Activated gamma-delta T cell (primary cell): ENCODE data around the gene ATP2B3.

Experiments used
- DNase-seq: peaks from one replicate; lab custom pipeline; 2025; lab: John Stamatoyannopoulos, UW

Gene ATP2B3

DNA sequence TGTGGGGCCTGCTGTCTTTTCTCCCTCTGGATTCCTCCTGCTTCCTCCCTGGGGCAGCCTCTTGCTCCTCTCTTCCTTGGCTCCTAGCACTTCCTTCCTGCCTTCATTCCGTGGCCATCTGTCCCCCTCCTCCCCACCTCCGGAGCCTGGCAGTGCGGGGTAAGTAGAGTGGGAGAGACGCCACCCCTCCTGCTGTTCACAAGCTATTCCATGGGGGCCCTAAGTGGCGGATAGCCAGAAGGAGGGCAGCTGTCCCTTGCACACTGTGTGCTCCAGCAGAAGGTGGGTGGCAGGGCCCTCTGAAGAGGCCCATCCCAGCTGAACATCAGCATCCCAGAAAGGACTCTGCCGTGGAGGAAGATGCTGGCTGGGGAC is 54.1 kb downstream of the ATP2B3 start:
- no peak for DNase-seq

- DNase-seq = no peak
Observed at GRCh38 chrX:153572601-153573000, 55.2 kb downstream of the ATP2B3 start.

GRCh38 chrX:153573984-153574383 is 56.5 kb downstream of the ATP2B3 start:
- DNase-seq = no peak

DNA sequence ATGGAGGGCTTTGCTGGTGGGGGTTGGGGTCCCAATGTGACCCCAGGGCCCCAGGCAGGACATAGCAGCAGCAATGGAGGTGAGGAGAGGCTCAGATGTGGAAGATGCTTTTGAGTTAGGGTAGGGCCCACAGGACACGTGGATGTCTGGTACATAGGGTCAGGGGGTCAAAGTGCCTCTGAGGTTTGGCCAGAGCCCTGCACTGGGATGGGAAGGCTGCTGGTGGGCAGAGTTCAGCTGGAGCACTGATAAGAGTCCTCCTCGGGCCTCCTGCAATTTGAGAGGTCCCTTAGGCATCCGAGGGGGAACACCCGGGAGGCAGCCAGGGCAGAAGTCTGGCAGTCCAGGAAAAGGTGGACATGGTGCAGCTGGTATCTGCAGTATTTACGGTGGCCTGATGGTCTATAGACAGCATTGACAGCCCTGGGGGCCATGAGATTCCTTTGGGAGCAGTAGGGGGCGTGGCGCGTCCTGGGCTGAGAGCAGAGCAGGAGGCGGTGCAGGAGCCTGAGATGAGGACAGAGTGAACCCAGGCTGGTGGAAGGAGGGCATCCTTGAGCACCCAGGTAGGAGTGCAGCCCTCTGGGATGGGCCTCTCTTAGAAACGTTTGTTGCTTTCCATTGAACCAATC is 58.9 kb downstream of the ATP2B3 start:
- no peak for DNase-seq

DNA sequence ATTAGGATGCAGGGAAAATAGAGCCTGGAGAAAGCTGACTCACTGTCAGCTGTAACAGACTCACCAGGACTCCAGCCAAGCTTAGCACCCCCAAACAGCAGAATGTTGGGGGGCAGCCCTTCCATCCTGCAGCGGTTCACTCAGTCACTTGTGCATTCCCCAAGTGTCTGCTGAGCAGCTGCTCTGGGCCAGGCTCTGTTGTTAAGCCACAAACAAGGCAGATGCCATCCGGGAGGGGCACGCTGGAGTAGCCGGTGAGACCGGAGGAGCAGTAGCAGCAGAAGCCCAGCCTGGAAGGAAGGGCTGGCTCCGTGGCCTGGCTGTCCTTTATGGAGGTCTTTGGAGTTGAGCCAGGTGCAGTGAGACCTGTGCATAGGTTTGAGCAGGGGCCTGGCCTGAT is 59.5 kb downstream of the ATP2B3 start:
- no peak for DNase-seq

DNA sequence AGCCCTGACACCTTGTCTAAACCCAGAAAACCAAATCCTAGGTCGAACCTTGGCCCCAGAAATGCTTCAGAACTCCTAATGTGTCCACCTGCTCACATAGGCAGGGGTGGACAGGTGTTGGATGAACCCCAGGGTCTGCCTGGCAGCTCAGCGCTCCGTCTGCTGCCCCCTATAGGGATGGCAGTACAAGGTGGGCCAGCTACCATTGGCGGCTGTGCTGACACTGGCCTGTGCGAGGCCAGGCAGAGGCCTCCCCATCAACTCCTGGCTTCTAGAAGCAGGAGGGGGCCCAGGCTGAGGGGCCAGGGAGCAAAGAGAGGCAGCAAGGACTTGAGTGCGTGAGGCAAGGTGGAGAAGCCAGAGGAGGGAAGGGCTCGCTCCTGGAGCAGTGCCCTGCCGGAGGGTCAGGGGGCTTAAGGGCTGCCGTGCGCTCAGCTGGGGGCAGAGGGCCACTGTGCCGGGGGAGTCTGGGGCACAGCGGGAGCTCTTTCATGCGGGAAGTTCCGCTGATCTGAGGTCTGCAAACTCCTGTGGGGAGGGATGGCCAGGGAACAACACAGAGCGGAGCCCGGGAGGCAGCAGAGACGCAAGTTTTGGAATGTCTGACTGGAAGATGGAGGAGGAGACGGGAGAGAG is 60.9 kb downstream of the ATP2B3 start:
- DNase-seq = no peak

GRCh38 chrX:153578889-153579288 is 61.4 kb downstream of the ATP2B3 start:
- DNase-seq = no peak

DNA sequence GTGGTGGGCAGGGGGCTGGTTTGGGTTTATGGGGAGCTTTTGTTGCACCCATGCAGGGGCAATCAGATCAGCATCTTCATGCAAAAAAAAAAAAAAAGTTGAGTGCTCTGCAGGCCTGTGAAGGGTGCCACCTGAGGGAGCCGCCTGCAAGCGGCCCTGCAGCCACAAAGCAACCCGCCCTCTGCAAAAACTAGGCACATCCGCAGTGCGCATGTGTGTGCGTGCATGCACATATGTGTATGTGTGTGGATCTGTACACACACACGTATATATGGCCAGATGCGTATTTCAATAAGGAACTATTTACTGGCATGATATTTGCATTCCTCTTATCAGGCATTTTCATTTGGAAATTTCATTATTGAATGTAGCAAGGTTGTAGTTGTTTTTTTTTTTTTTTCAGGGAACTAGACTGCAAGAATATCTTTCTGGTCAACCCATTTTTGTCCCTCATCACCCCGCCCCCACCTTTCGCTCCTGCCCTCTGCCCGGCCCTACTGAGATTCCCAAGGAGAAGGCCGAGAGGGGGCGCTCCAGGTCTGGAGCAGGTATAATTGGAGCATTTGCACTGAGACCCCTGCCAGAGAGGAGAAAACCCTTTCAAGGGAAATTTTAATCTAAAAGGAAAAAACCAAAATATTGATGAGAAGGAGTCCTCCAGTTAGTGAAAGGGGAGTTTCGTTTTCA is 63.4 kb downstream of the ATP2B3 start:
- DNase-seq = no peak

DNA sequence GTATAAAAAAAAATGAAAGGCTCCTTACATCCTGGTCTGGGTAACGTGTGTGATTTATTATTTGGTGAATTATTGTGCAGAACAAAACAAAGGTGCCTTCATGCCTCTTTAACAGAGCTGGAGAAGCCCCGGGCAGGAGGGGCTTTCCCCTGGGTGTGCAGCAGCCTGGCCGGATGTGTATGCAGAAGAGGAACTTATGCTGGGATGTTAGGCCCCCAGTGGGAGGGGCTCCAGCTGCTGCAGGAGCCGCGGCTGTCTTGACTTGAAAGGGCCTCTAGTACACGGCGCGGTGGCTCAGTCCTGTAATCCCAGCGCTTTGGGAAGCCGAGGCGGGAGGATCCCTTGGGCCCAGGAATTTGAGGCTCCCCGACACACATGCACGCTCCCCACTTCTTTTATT is 65.5 kb downstream of the ATP2B3 start:
- DNase-seq = no peak

- DNase-seq = no peak
Observed at GRCh38 chrX:153583433-153583832, 66.0 kb downstream of the ATP2B3 start.

DNA sequence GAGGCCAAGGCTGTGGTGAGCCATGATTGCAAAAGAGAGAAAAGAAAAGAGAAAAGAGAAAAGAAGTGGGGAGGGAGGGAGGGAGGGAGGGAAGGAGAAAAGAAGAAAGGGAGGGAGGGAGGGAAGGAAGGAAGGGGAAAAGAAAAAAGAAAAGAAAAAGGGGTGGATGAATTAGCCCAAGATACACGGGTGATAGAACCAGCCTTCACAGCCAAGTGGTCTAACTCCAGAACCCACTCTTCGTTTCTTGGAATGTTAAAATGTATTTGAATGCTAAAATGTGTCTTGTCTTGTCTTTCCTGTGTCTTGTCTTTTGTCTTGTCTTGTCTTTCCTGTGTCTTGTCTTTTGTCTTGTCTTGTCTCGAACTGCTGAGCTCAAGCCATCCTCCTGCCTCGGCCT is 68.4 kb downstream of the ATP2B3 start:
- no peak for DNase-seq

- DNase-seq = no peak
Observed at GRCh38 chrX:153587342-153587741, 69.9 kb downstream of the ATP2B3 start.

GRCh38 chrX:153588021-153588781 is 70.8 kb downstream of the ATP2B3 start:
- no peak for DNase-seq

DNA sequence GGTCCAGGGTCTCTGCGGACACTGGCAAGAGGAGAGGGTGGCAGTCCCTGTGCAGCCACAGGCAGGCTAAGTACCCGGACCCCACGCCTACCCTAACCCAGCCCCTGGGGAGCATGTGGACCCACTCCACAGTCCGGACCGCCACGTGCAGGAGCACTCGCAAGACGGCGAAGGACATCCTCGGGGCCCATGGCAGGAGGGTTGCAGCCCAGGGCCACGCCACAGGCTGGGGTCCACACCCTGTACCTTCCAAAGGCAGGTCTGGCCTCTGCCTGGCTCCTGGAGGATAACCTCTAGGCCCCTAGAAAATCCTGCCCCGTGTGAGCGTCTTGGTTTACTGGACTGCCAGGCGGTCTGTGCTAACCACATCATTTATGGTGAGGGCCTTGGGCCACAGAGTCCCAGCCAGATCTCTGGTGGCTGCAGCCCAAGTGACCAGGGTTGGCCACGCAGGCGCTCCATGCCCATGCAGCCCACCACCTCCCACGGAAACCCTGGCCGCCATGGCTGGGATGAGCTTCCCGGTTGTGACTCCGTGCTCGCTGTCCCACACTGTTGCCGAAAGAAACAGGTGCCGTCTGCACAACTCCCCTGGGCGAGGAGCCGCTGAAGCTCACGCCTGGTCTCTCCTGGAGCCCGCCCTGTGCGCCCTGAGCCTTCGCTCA is 71.5 kb downstream of the ATP2B3 start:
- no peak for DNase-seq

DNA sequence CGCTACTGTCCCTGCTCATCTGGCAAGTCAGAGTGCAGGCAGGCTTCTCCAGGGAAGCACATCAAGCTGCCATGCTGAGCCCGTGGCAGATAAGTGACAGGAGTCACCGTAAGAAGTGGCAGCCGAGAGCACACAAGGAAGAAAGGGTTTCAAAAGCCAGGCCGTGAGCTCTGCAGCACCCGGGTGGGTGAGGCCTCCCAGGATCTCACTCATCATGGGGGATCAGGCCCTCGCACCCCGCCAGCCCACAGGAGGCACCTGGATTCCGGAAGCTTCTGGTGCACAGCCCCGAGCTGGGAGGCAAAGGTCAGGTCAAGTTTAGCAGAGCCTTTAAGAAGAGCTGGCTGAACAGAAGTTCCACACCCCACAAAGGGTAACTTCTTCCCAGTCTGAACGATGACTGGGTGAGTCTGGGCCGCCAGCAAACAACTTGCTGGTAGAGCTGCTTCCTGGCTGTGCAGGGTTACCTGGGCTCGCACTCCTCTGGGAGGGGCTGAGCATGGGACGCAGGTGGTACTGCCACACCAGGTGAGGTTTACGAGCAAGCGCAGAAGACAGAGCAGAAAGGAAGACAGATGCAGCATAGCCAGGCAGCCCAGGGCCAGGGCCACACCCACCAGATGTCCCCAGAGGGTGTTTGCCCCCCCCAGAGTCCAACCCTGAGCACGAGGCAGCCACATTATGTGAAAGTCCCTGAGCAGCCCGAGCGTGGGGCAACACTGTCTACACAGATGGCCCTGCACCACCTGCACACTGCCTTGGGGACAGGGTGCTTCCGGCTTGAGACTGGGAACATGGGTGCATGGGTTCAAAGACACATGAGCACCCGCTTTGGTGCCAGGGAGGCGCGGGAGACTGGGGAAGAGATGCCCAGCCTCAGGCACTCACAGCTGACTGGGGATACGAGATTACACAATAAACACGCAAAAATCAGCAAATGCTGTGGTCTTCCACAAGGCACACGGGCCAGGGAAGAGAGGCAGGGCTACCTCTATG is 73.8 kb downstream of the ATP2B3 start:
- DNase-seq = no peak

DNA sequence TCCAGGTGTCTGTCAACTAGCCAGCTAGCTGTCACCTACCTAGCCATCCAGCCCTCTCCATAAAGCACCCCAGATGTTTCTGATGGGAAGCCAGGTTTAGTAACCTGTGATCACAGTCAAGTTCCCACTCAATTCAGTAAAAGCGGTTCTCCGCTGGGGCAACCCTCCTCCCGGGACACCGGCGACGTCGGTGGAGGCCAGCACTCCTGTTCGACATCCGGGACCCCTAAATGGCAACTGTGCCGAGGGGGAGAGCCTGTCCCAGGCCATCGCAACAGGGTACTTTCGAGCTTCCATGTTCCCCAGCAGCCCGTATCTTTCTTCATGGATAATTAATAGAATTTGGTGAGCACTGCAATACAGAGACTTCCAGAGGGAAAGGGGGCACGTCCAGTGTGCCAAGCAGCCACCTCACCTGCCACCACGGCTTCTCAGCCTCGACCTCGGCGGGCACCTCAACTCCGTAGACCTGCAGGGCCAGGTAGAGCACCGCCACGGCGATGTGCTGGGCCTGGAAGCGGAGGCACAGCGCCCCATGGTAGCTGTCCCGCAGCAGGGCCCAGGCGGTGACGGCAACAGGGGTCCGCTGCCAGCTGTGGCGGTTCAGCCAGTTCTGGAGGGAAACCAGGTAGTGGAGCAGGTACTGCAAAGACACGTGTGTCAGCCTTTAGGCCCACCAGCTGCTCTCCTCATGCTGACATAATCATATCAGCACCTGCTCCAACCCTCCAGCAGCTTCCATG is 74.8 kb downstream of the ATP2B3 start:
- no peak for DNase-seq

DNA sequence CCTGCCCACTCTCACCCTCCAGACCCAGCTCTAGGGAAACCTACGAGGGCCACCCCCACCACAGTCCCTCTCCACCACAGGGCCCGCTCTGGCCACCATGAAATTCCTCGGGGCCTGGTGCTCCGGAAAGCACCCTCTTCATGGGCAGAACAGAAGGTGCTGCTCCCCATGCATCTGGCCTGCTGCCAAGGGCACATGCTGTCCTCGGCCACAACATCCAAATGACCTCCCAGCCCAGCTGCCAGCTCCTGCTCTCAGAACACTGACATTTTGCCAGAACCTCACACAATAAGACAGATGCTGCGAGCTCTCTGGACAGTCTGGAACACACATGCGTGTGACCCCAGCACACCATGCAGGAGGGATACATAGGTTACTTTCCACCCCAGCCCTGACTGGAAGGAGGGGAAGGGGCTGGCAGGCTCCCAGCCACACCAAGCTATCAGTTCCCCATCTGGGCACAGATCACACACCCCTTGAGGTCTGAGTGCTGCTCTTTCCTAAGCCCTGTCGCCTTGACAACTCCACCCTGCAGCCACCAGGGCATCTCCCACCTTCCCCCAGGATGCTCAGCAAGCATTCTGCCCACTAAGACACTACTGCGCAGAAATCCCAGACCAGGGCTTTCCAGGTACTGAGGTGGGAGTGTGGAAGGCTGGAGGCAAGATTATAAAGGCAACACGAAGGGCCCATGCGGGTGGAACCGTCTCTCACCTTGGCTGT is 75.7 kb downstream of the ATP2B3 start:
- no peak for DNase-seq

GRCh38 chrX:153593811-153594500 is 76.5 kb downstream of the ATP2B3 start:
- no peak for DNase-seq

DNA sequence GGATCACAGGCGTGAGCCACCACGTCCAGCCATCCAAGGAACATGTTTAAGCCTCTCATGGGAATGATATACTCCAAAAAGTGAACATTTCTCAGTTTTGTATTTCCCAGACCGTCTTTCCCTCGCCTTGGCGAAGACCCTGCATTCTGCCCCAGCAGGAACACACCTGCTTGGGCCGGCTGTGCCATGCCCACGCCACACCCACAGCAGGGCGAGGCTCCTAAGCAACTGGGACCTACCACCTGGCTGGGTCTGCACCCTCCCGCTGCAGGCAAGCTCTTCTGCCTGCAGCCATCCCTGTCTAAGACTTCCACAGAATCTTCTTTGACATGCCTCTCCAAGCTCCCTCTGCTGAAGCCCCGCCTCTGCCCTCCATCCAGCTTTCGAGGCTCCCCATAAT is 77.9 kb downstream of the ATP2B3 start:
- DNase-seq = no peak
